SH-SY5Y (cell line): Measurements from ENCODE around the gene OXSM.

Experiments
- GATA2 ChIP-seq: IDR thresholded peaks from 2 replicates; pipeline ENCODE4 v1.6.1; 2011; ENCODE audit warnings: mild to moderate bottlenecking, low read depth, low read length
- GATA3 ChIP-seq: IDR thresholded peaks from 2 replicates; pipeline ENCODE4 v1.6.1; 2011; ENCODE audit warnings: low read depth, mild to moderate bottlenecking, low read length, moderate library complexity

GRCh38 chr3:25820366-25820765, 30.5 kb downstream of the OXSM start:
- TF ChIP-seq GATA3 (no peak), GATA2 (no peak)
